ENCODE measurements around the gene CRB1.

- TF ChIP-seq CTCF (IDR thresholded peaks at IDR 0.05; ENCODE audit: insufficient read depth, low read depth, low read length) (no peak), EZH2 (IDR thresholded peaks at IDR 0.05; ENCODE audit: insufficient read depth, low read length) (no peak)
These were observed 106.4 kb downstream of the CRB1 start for GRCh38 chr1:197374428-197374827.

All from astrocyte (in vitro differentiated cells and primary cell).